GM18909 (cell line): ENCODE measurements around the gene ADCY5.
"Not testable (repeated sequence)": the region's sequence is repeated elsewhere in the genome, so short reads cannot be mapped to it uniquely, and the experiment has no call there.

Experiments
- ATAC-seq: cut with Tn5 transposase; IDR thresholded peaks from one replicate; pipeline ENCODE4 v1.9.1; 2021; ENCODE audit warnings: mild to moderate bottlenecking; ENCODE audit not compliant: unreplicated experiment, poor library complexity

ADCY5 gene

DNA sequence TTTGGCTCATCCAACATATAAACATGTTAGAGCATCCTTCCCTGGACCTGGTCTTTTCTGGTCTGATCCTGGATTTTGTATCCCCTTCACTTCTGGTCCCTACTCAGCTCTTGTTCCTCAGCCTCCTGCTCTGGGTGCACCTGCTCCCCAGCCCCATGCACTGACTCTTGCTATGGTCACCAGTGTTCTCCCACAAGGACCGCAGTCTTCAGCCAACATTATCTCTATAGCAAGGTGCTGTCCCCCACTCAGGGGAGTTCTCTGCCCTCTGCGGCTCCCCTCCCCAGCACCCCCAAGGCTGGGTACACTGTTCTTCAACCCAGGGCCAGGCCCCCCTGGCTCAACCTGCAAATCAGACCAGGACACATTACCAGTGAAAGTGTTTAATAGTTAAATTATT lies 167.0 kb downstream of the ADCY5 start:
- ATAC-seq = no peak

- ATAC-seq = no peak
These were observed 167.5 kb downstream of the ADCY5 start for GRCh38 chr3:123281406-123281805.

DNA sequence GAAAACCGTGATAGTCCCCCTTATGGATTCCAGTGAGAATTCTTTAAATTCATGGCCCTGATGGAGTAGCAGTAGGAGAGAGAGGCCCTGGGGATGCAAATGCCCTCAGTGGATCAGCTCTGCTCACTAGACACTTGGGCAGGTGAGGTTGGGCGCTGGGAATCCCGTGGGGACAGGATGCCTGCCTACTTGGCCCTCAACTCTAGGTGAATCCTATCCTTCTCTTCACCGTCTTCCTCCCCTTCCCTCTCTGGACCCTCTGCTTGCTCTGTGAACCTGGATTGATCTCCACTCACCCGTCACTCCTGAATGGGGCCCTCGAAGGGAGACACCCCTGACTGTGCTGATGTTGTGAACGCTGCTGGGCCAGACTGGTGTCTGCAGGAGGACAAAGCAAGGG lies 169.8 kb downstream of the ADCY5 start:
- ATAC-seq = no peak

DNA sequence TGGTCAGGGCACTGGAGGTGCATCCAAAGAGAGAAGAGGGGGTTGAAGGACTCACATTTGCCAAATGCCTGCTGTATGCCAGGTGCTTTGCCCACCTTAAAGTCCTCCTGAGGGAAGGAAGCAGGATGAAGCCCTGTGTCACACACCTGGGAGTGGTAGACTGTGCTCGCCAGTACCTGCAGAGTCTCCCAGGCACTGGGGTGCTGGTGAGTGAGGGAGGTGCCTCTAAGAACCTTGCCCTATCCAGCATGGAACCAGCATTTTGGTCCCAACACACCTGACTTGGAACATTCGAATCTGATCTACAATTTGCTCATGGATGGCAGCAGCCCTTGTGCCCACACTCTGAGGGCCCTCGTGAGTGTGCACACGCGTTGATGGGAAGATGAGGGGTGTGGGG lies 170.4 kb downstream of the ADCY5 start:
- no peak for ATAC-seq

DNA sequence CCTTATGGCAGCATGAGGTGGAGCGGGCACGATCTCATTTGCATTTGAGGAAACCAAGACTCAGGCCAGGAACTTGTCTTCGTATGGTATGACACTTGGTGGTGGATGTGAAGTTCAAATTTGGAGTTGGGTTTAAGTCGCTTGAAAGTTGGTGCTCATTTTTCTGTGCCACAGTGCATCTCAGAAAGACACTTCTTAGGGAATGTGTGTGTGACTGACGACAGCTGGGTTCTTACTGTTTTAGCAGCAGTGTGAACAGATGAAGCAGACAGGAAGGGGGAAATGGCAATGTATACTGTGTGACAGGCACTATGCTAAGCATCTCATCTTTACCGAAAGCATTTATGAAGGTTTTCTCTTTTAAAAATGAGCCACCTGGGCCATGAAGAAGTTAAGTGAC lies 171.8 kb downstream of the ADCY5 start:
- no peak for ATAC-seq

DNA sequence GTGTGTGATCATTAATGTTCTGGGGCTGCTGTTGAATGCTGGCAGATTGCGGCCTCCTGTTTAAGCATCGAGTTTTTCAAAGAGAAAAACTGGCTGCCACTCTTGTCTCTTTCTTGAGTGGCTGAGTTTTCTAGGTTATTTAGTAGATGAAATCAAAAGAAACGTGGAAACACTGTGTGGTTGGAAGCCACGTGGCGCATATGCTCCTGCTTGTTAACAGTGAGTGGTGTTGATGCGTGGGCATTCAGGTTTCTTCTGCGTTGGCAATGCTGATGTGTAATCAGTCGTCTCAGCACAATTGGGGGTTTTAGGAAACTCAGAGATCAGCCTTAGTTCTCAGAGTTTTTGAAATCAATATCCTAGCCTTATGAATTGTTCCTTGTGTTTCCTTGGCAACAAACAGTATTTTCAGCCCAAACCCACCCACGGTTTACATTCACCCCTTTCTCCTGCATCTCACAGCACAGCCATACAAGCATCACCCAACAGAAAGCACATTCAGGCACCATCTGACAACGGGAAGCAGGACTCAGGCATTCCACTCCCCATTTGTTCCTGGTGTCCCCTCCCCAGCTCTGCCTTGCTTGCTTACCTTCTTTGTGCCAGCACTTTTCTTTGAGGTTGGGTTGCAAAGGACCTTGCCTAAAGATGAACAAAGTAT lies 172.4 kb downstream of the ADCY5 start:
- ATAC-seq = no peak

- no peak for ATAC-seq
These were observed 173.2 kb downstream of the ADCY5 start for GRCh38 chr3:123275691-123276090.

DNA sequence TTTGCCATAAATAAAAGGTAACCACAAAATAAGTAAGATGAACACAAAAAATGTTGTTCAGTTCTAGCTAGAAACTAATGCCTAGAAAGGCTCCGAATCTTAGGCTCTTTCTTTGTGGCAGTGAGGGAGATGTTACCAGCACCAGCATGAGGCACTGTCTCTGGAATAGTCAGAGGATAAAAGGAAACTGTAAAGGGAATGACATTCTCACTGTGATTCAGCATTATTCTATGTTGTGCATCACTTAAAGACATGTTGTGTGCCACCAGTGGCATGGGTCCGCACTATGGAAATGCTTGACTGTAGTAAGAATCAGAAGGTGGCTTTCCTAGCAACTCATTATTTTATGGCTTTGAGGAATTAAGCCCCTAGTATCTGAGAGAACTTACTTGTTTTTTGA lies 176.3 kb downstream of the ADCY5 start:
- ATAC-seq = no peak

DNA sequence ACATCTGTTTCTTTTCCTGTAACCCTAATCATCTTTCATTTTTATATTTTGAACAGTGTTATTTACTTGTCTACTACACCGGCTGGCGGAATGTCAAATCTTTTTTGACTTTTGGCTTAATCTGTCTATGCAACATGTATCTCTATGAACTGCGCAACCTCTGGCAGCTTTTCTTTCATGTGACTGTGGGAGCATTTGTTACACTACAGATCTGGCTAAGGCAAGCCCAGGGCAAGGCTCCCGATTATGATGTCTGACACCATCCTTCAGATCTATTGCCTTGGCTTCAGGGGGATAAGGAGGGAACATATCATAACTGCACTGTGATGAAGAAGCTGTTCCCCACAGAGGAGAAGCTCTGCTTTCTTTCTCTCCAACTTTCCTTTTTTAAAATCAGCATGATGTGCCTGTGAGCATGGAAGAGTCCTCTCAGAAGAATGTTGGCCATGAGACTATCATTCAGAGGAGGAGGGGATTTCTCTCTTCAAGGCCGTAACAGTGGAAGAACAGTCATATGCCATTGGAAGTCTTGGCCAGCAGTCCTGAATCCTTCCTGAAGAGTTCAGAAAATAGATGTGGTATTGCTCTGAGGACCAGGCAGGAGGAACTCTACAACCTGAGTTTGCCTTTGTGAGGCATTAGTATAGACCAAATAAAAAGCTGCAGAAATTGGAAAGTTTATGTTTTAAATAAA lies 177.3 kb downstream of the ADCY5 start:
- no peak for ATAC-seq

DNA sequence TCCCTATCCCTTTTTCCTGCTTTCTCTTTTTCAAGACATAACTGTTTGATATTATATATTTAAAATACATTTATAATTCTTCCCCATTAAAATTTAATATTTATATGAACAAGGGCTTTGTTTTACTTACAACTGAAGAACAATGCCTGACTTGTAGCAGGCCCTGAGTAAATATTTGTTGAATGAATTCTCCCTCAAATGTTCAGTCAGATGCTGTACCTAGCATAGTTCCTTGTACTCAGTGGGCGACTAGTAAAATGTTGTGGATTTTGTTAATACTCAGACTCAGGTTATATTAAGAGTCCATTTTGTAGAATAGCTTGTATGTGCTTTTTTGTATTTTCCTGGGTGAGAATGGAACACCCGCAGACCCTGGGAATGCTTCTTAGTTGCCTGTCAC lies 178.1 kb downstream of the ADCY5 start:
- ATAC-seq = no peak

DNA sequence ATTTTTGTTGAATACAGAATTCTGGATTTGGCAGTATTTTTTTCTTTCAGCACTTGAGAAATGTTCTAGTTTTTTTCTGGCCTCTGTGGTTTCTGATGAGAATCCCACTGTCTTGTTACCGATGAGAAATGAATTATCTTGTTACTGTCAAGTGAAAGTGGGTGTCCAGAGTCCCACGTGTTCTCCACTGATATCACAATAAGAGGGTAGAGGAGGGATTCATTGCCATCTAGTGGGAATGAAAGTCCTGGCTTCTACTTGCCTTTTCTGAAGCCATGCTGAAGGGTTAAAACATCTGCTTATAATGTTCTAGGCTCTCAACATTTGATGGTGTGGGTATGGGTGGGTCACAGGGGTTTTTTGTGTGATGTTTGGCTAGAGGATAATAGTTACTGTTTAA lies 181.1 kb downstream of the ADCY5 start:
- ATAC-seq = no peak

GRCh38 chr3:123263941-123264340 lies 184.9 kb downstream of the ADCY5 start:
- ATAC-seq = no peak

GRCh38 chr3:123262868-123263267 lies 186.0 kb downstream of the ADCY5 start:
- no peak for ATAC-seq

GRCh38 chr3:123262226-123262625 lies 186.7 kb downstream of the ADCY5 start:
- ATAC-seq = no peak

GRCh38 chr3:123261666-123262065 lies 187.2 kb downstream of the ADCY5 start:
- no peak for ATAC-seq

- ATAC-seq = no peak
These were observed 190.0 kb downstream of the ADCY5 start for GRCh38 chr3:123258811-123259420.

GRCh38 chr3:123258359-123258758 lies 190.5 kb downstream of the ADCY5 start:
- no peak for ATAC-seq

DNA sequence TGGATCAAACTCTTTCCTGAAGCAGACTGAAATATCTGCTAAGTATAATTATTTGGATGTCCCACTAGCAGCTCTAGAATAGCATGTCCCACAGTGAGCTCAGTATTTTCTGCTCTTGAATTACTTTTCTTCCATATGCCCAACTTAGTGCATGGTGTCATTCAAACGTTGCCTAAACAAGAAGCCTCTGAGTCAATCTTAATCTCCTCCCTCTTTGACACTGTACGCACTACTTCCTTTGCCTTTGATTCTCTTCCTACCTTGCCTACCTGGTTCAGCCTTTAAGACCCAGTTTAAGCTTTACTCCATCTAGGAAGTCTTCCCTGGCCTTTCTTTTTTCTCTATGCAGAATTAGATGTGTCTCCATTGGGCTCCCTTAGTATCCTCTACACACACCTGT lies 192.6 kb downstream of the ADCY5 start:
- ATAC-seq = no peak

- ATAC-seq = no peak
These were observed 202.0 kb downstream of the ADCY5 start for GRCh38 chr3:123246866-123247265.

DNA sequence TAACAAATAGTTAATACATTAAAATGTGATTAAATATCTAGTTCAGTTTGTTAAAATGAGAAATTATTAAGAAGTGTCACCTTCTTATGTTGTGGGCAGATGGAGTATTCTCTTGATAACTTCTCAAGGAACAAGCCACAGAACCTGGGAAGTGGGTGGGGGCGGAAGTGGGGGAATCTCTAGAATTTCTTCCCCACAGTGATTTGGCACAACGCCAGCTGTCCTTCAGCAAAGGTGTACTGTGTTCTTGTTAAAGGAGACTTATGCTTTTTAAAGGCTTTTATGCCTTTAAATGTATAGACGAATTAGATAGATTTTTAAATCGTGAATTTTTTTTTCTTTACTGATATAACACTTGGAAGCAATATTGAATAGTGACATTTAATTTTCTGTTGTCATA lies 204.8 kb downstream of the ADCY5 start:
- ATAC-seq = no peak

DNA sequence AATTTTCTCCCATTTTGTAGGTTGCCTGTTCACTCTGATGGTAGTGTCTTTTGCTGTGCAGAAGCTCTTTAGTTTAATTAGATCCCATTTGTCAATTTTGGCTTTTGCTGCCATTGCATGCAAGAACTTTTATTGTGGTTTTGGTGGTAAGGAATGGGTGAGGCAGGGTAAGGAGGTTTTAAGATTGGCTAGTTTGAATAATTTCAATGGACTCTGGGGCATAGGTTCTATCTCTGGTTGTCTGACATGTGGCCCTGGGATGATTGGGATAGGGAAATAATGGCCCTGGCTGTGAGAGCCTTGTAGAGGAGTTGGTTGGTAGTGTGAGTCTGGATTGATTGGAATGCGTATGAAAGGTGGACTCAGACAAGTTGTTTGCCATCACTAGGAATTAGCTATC lies 209.1 kb downstream of the ADCY5 start:
- no peak for ATAC-seq

- ATAC-seq = not testable (repeated sequence)
These were observed 209.7 kb downstream of the ADCY5 start for GRCh38 chr3:123239186-123239585.
